Measurements from ENCODE around the gene IL11.
"Not testable (repeated sequence)": the region's sequence is repeated elsewhere in the genome, so short reads cannot be mapped to it uniquely, and the experiment has no call there.

Gene IL11

GRCh38 chr19:55348317-55349034 is 21.8 kb downstream of the IL11 start:
- DNase-seq, result no peak

DNA sequence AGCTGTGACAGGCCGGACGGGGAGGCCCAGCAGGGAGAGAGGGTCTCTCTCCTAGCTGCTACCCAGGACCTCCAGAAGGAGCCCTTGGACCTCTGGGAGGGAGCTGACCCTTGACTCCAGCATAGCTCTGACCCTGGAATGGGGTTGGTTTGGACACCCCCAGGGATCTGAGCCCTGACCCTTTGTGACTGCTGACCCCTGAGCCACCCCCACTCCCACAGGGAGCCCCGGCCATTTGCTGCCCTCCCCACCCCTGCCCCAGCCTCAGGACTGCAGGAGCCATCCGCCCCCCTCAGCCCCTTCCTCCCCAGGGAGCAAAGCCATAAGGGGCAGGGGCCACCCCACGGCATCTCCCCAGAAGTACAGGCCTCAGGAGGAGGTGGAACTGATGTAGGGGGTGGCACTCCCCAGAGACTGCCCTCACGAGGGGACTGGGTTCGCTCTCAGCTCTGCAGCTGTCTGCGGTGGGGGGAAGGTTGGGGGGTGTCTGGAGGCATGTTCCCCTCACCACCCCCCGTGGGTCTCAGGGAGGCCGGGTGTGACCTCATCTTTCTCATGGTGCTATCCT is 22.7 kb downstream of the IL11 start:
- DNase-seq, result no peak

GRCh38 chr19:55346725-55347441 is 23.4 kb downstream of the IL11 start:
- DNase-seq, result no peak

DNA sequence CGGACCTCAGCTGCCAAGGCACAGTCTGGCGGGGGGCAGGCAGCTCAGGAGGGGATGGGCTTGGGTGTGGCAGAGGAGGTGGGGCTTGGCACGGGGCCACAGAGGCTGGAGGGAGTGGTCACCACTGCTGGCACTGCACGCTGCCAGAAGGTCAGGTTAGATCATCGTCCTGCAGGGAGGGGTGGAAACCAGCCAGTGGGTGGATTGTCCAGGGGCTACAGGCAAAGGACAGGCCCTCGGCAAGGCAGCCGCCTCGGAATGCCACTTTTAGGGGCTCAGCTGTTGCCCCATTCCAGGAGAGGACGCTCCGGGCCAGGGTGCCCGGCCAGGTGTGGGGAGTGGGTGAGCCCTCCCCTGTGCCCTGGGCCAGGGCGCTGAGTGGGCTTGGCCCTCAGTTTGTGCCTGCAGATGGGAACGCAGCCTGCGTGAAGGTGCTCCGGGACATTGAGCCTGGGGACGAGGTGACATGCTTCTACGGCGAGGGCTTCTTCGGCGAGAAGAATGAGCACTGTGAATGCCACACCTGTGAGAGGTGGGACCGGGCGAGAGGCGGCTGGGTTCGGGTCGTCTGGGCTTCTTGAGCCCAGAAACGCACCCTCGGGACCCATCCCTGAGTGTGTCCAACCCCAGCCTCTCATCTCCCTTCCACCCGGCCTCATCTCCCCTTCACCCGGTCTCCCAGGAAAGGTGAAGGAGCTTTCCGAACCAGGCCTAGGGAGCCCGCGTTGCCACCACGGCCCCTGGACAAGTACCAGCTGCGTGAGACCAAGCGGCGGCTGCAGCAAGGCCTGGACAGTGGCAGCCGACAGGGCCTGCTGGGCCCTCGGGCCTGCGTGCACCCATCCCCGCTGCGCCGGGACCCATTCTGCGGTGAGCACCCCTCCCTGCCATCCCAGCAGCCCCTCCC is 24.2 kb downstream of the IL11 start:
- no peak for DNase-seq

DNA sequence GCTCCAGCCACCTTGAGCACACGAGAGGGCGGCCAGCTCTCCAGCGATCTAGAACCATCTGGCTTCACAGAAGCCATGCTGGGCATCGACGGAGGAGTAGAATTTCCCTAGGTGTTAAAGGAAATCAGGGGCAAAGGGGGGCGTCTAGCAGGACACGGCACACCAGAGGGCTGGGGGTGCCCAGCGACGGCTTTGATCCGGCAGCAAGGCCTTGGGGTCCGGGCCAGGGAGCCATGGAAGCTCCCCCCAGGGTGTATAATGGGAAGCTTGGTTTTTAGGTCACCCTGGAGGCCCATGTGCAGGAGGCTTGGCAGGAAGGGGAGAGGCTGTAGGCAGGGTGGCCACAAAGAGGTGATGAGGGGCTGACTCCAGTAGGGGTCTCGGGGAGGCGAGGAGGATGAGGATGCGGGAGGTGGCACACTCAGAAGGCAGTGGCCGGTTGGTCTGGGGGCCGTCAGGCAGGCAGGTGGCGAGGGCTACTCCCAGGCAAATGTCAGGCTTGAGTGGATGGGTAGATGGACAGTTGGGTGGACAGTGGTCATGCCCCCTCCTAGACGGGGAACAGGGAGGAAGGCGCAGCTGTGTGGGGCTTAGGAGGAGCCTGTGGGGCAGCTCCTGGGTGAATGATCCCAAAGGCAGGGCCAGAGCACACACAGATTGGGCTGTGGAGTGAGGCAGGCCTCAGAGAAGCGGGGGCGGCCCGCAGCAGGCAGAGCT is 25.0 kb downstream of the IL11 start:
- no peak for DNase-seq

DNA sequence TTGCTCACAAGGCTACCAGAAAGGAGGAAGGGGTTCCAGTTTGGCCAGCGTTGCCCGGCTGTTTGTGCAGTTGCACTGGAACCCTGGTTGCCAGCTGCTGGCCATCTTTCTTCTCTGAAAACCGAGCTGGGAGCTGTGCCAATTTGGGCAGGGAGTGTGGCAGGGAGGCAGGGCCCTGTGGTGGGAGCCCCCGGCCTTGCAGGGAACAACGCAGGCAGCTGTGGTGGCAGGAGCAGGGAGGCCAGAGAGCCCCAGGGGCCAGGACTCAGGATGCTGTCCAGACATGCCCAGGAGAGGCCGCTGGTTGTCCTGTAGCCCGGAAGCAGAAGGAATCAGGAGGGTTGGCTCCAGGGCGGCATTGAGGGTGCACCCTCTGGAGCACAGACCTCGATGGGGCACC is 25.8 kb downstream of the IL11 start:
- no peak for DNase-seq

- DNase-seq, result no peak
Observed at GRCh38 chr19:55341595-55342531, 28.4 kb downstream of the IL11 start.

GRCh38 chr19:55341171-55341588 is 29.1 kb downstream of the IL11 start:
- DNase-seq, result peak; percentile 82

GRCh38 chr19:55340784-55341147 is 29.5 kb downstream of the IL11 start:
- no peak for DNase-seq

DNA sequence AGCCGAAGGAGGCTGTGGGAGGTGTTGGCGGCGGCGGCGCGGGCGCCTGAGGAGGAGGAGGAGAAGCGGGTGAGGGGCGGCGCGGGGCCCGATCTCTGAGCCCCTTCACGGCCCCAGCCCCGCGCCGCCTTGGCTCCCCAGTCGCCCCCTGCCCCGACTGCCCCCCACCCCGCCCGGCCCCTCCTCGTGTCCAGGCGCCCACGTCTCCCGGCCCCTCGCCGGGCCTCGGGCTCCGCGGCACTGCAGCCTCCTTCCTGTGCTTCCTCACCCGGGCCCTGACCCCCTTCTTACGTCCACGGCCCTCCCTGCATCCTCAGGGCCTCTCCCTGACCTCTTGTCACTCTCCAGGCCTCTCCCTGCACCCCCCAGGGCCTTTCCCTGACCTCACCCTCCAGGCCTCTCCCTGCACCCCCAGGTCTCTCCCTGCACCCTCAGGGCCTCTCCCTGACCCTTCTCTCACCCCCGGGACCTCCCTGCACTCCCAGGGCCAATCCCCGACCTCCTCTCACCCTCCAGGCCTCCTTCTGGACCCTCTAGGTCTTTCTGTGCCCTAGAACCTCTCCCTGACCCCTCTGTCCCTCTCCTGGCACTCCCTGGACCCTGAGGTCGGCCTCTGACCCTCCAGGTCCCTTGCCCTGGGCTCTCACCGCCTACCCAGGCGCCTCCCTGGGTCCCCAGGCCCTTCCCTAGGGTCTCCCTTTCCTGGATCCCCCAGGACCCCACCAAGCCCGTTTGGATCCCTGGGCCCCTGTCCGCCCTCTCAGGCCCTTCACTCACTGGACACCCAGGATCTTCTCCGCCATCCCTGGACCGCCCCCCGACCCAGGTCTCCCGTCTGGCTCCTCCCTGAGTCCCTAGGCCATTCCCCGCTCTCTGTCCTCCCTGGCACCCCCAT is 30.1 kb downstream of the IL11 start:
- DNase-seq, result peak; percentile 63

- peak; percentile 100 for DNase-seq
Observed at GRCh38 chr19:55339105-55339888, 31.0 kb downstream of the IL11 start, which contains the start of gene KMT5C. Gene KMT5C, plus strand, starts transcription at chr19:55339876. Its CDS starts 2,061 bp downstream, at chr19:55341937.

DNA sequence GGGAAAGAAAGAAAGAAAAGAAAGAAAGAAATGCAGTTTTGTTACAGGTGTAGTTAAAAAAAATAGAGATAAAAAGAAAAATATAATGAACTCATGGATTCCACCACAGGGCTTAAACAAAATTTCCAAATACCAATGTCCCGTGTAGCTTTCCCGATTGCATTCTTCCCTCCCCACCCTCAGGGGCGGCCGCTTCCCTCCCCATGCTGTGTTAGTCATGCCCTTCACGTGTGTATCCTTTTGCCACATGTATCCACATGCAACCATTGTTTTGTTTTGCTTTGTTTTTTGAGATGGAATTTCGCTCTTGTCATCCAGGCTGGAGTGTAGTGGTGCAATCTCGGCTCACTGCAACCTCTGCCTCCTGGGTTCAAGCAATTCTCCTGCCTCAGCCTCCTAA is 34.2 kb downstream of the IL11 start:
- DNase-seq, result no peak

DNA sequence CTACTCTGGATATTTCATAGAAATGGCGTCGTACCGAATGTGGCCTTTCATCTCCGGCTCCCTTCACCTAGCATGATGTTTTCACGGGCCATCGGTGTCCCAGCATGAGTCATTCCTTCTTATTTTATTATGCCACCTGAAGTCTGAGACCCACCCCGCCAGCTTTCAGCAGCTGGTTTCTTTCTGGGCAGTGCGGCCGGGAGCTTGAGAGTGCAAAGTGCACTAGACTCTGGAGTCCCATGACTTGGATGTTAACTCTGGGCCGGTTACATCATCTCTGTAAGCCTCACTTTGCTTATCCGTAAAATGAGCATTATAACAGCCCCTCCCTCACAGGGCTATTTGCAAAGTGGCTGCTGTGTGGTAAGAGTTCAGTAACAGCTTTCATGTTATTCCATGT is 36.4 kb downstream of the IL11 start:
- no peak for DNase-seq

GRCh38 chr19:55329791-55330190 is 40.5 kb downstream of the IL11 start:
- DNase-seq, result not testable (repeated sequence)

DNA sequence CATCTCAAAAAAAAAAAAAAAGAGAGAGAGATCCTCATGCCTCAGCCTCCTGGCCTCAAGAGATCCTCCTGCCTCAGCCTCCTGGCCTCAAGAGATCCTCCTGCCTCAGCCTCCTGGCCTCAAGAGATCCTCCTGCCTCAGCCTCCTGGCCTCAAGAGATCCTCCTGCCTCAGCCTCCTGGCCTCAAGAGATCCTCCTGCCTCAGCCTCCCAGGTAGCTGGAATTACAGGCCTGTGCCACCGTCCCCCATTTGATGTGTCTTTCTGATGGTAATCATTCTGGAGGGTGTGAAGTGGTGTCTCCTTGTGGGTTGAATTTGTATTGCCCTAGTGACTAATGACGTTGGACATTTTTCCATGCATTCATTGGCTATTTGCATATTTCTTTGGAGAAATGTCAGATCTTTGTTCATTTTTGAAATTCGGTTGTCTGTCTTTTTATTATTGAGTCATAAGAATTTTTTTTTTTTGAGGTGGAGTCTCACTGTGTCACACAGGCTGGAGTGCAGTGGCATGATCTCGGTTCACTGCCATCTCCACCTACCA is 41.4 kb downstream of the IL11 start:
- not testable (repeated sequence) for DNase-seq

- DNase-seq, result no peak
Observed at GRCh38 chr19:55325172-55325571, 45.1 kb downstream of the IL11 start, which contains the start of gene TMEM150B. Gene TMEM150B, minus strand, starts transcription at chr19:55325341. Its CDS starts 4,305 bp downstream, at chr19:55321036.

DNA sequence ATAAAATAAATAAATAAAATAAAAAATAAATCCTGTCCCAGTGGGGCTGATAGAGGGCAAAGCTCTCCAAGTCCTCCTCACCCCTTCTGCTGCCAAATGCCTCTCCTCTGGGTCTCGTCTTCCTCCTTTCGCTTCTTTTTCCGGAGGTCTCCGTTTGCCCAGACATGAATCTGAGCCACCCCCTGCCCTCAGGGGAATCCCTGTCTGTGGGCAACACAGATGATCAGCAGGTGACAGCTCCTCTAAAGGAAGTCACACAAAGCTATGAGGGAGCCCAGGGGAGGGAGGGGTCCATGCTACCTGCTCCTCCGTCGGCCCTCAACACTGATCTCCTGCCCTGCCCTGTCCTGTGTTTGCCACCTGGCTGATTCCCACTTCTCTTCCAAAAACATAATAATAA is 45.6 kb downstream of the IL11 start:
- DNase-seq, result no peak

- no peak for DNase-seq
Observed at GRCh38 chr19:55322204-55322885, 47.9 kb downstream of the IL11 start.
